Right lobe of liver (tissue), 4 donors: Measurements from ENCODE around the gene DDI1.

ENCODE experiments used
- POLR2A ChIP-seq: fragments of 450-650 bp; IDR thresholded peaks from one replicate; pipeline ENCODE4 v1.6.1; 2017; ENCODE audit warnings: antibody characterized with exemption, mild to moderate bottlenecking
- TF ChIP-seq, protein P1 (sequence below), 4 donors: fragments of 200-600 bp in 3 of 4; fragments of 450-650 bp in 1 of 4; IDR thresholded peaks; one replicate each; pipeline versions ENCODE4 v1.5.1 to v1.8.0; 2016 to 2022; ENCODE audit warnings: antibody characterized with exemption in 4 of 4, mild to moderate bottlenecking in 2 of 4
- donor health status: DM: no; HTN: no; CAD: no.
- donor health status: DM: no; HTN: no; CAD: no.
- donor health status: DM: no; HTN: yes; CAD: no.

DNA sequence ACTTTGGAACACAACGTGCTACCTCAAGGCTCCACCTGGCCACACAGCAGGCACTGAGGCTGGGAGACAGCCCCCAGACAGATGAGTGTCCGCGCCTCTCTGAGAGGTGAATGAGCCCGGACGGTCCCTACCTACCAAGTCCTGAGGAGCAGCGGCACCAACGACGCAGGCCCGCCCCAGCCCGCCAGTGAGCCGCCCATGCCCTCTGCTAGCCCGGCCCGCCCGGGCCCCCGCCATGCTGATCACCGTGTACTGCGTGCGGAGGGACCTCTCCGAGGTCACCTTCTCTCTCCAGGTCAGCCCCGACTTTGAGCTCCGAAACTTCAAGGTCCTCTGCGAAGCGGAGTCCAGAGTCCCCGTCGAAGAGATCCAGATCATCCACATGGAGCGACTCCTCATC is at the start of gene DDI1:
- TF ChIP-seq, protein P1, sequence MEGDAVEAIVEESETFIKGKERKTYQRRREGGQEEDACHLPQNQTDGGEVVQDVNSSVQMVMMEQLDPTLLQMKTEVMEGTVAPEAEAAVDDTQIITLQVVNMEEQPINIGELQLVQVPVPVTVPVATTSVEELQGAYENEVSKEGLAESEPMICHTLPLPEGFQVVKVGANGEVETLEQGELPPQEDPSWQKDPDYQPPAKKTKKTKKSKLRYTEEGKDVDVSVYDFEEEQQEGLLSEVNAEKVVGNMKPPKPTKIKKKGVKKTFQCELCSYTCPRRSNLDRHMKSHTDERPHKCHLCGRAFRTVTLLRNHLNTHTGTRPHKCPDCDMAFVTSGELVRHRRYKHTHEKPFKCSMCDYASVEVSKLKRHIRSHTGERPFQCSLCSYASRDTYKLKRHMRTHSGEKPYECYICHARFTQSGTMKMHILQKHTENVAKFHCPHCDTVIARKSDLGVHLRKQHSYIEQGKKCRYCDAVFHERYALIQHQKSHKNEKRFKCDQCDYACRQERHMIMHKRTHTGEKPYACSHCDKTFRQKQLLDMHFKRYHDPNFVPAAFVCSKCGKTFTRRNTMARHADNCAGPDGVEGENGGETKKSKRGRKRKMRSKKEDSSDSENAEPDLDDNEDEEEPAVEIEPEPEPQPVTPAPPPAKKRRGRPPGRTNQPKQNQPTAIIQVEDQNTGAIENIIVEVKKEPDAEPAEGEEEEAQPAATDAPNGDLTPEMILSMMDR (IDR thresholded peaks at IDR 0.05) = no peak
- TF ChIP-seq POLR2A = no peak
